Activated CD4-positive, alpha-beta T cell treated with anti-CD3 and anti-CD28 coated beads, Interleukin-2, amount 10 ng/mL, durations not matched to agents 24 days and 14 days (primary cell): ENCODE data around the gene SLC35C1. TPM values are rescaled to one million over a fixed set of nuclear protein-coding genes. Genes with fewer than 3 reads are reported as not detected.
A peak's percentile ranks its signal among the peaks of the same experiment; 100 is the strongest.
"Not testable (repeated sequence)": the region's sequence is repeated elsewhere in the genome, so short reads cannot be mapped to it uniquely, and the experiment has no call there.

Experiments
- DNase-seq: peaks from one replicate; pipeline ENCODE4 v3.0.0; 2022
- H3K27ac Mint-ChIP-seq: one replicate; pipeline ENCODE4 v1.8.0; 2022; ENCODE audit warnings: mild to moderate bottlenecking, mixed read lengths
- H3K27me3 Mint-ChIP-seq: one replicate; pipeline ENCODE4 v1.8.0; 2022; ENCODE audit warnings: mixed read lengths
- H3K36me3 Mint-ChIP-seq: one replicate; pipeline ENCODE4 v1.8.0; 2022; ENCODE audit warnings: low read depth, mild to moderate bottlenecking, mixed read lengths
- H3K4me1 Mint-ChIP-seq: one replicate; pipeline ENCODE4 v1.8.0; 2021; ENCODE audit warnings: mixed read lengths
- H3K4me3 Mint-ChIP-seq: one replicate; pipeline ENCODE4 v1.8.0; 2022; ENCODE audit warnings: mild to moderate bottlenecking, moderate library complexity, mixed read lengths
- H3K9me3 Mint-ChIP-seq: one replicate; pipeline ENCODE4 v1.8.0; 2021; ENCODE audit warnings: mixed read lengths
- intact Hi-C: fragments of 100-400 bp; cut with micrococcal nuclease; formaldehyde crosslinking; loops from one replicate; pipeline ENCODE4 v1.15.1; 2023
- total RNA-seq: library from RNA; stranded (reverse); gene quantifications from 2 replicates; pipeline ENCODE4 v1.2.3, GENCODE V29; 2022

The SLC35C1 gene
- total RNA-seq, 1 donor from 2014 or later: 15.3 TPM

GRCh38 chr11:45810431-45811108 is 5.6 kb downstream of the SLC35C1 start:
- no peak overlapping the region for H3K4me3 Mint-ChIP-seq
- H3K36me3 Mint-ChIP-seq: peaks cover 25% of the 10 kb centered on the region
- no peaks in the 10 kb centered on the region for H3K9me3 Mint-ChIP-seq
- DNase-seq: no peak
- H3K4me1 Mint-ChIP-seq: peaks cover 28% of the 10 kb centered on the region
- intact Hi-C loops: no loop called here
- H3K27ac Mint-ChIP-seq: no peak overlapping the region
- H3K27me3 Mint-ChIP-seq: no peaks in the 10 kb centered on the region

DNA sequence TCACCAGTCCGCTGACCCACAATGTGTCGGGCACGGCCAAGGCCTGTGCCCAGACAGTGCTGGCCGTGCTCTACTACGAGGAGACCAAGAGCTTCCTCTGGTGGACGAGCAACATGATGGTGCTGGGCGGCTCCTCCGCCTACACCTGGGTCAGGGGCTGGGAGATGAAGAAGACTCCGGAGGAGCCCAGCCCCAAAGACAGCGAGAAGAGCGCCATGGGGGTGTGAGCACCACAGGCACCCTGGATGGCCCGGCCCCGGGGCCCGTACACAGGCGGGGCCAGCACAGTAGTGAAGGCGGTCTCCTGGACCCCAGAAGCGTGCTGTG is 6.1 kb downstream of the SLC35C1 start:
- Mint-ChIP-seq H3K4me1 (peaks cover 25% of the 10 kb centered on the region), H3K27me3 (no peaks in the 10 kb centered on the region), H3K9me3 (no peaks in the 10 kb centered on the region), H3K36me3 (peaks cover 25% of the 10 kb centered on the region), H3K4me3 (no peak overlapping the region), H3K27ac (no peak overlapping the region)
- no peak for DNase-seq
- intact Hi-C loops: no loop called here

DNA sequence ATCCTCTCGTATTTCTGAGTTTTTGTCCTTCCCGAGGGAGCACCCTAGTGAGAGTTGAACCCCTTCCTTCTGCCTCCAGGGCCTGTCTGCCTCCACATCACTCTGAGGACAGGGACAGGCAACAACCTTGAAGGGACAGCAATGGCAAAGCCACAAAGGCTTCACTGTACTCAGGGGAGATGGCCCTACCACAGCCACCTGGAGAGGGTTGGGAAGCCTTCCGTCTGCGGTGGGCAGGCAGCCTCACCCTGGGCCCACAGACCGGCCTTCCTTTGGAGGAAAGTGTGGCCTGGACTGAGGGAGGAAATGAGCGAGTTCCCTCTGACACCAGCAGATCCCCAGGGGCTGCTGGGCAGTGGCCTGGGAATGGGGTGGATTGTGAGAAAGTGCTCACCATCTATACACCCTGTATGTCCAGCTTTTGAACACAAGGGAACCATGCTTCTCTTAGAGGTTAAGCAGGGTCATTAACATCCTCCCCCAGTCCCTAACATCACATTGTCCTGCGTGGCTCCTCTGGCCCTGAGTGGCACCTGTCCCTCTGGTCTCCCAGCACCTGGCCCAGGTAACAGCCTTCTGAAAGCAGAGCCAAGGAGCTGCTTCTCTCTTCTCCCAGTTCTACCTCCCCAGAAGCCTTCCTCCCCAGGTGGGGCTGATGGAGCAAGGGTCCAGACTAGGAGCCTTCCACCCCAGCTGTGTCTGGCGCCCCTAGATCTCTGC is 6.8 kb downstream of the SLC35C1 start:
- H3K27me3 Mint-ChIP-seq: no peaks in the 10 kb centered on the region

DNA sequence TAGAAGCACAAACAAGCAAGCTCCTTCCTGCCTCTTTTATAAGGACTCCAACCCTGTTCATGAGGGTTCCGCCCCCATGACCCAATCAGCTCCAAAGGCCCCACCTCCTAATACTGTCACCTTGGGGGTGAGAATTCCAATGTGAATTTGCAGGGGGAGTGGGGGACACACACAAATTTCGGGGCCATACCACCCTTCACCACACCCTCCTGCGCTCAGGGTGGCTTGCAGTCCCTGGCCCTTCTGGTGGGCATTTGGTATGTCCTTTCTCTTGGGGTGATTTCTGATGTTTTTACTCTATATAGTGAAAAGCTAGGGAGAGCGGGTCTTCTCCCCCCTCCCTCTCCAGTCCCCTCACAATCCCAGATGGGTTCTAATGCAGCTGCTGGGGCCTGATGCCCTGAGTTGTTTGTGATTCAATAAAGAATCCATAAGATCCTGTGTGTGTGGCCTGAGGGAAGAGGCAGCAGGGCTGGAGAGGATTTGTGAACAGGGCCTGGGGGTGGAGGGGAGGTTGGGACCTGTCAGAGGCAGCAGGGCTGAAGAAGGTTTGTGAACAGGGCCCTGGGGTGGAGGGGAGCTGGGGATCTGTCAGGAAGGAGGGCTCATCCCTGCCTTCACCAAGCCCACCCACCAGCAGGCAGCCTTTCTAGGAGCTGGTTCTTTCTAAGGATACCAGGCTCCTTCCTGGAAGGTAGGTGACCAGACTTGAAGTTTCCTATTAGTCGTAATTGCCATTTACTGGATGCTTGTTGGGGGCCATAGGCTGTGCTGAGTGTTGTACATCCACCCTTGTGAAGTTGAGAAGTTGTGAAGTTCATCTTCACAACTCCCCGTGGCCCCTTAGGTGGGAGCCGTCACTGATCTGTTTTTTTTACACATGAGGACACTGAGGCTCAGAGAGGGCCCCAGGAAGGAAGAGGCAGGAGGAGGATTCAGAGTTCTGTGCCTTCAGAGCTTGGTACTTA is 7.9 kb downstream of the SLC35C1 start:
- H3K27me3 Mint-ChIP-seq: no peaks in the 10 kb centered on the region
- H3K4me1 Mint-ChIP-seq: peaks cover 13% of the 10 kb centered on the region
- H3K36me3 Mint-ChIP-seq: peaks cover 22% of the 10 kb centered on the region
- H3K9me3 Mint-ChIP-seq: no peaks in the 10 kb centered on the region
- H3K27ac Mint-ChIP-seq: peak overlapping the region; percentile 60
- intact Hi-C loops: no loop called here
- H3K4me3 Mint-ChIP-seq: no peak overlapping the region
- no peak for DNase-seq

More for the DNA sequence above, 6.8 kb downstream of the SLC35C1 start:
- DNase-seq: no peak
- no peak overlapping the region for H3K27ac Mint-ChIP-seq
- peaks cover 25% of the 10 kb centered on the region for H3K36me3 Mint-ChIP-seq
- intact Hi-C loops: no loop called here
- peaks cover 20% of the 10 kb centered on the region for H3K4me1 Mint-ChIP-seq
- H3K4me3 Mint-ChIP-seq: no peak overlapping the region
- no peaks in the 10 kb centered on the region for H3K9me3 Mint-ChIP-seq

DNA sequence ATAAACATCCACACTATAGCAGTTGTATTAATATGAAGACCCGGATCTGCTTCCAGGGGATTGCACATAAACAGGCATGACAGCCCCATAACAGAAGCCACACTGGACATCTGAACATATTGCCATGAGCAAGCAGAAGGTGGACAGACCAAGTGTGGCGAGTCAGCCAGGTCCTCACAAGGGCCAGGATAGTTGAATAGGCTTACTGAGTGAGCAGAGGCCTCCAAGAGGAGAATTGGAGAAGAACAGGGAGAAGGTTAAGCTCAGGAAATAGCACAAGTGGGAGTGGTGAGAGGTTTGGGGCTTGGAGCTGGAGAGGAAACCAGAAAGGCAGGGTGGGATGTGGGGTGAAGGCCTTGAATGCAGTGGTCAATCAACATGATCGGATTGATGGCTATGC is 10.8 kb downstream of the SLC35C1 start:
- intact Hi-C loops: no loop called here
- DNase-seq: no peak
- no peaks in the 10 kb centered on the region for H3K9me3 Mint-ChIP-seq
- no peaks in the 10 kb centered on the region for H3K27me3 Mint-ChIP-seq
- peaks cover 6% of the 10 kb centered on the region for H3K36me3 Mint-ChIP-seq
- H3K4me3 Mint-ChIP-seq: no peak overlapping the region
- H3K4me1 Mint-ChIP-seq: no peaks in the 10 kb centered on the region
- H3K27ac Mint-ChIP-seq: no peak overlapping the region

DNA sequence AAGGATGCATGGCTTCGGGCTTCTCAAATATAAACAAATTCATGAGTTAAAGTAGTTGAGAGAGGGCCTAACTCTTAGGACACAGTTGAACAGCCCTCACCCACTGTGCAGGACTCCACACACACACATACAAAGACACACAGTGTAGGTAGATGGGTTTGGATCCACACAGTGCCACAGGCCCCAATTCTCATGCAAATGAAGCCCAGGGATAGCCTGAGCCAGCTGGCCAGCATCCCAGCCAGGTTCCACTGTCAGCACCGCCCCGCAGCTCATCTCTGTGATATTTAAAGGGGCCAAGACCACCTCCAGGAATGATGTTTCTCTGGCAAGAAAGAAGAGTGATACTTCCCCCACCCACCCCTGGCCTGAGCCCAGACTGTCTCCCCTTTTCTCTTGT is 11.7 kb downstream of the SLC35C1 start:
- Mint-ChIP-seq H3K4me3 (no peak overlapping the region), H3K9me3 (no peaks in the 10 kb centered on the region), H3K4me1 (no peaks in the 10 kb centered on the region), H3K36me3 (peaks cover 3% of the 10 kb centered on the region), H3K27me3 (no peaks in the 10 kb centered on the region), H3K27ac (no peak overlapping the region)
- no peak for DNase-seq
- intact Hi-C loops: no loop called here

DNA sequence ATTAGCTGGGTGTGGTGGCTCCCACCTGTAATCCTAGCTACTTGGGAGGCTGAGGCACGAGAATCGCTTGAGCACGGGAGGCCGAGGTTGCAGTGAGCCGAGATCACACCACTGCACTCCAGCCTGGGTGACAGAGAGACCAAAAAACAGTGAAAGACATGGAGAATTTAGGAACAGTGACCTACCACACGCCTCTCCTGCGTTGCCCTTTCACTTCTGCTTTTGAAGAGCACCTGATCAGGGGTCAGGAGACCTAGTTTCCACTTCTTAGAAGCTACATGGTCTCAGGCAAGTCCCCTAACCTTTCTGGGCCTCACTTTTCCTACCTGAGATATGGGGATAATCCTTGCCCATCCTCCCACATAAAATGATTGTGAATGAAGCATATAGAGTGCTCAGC is 12.2 kb downstream of the SLC35C1 start:
- DNase-seq: no peak
- H3K4me1 Mint-ChIP-seq: no peaks in the 10 kb centered on the region
- peaks cover 3% of the 10 kb centered on the region for H3K36me3 Mint-ChIP-seq
- no peak overlapping the region for H3K27ac Mint-ChIP-seq
- intact Hi-C loops: no loop called here
- no peaks in the 10 kb centered on the region for H3K9me3 Mint-ChIP-seq
- H3K27me3 Mint-ChIP-seq: no peaks in the 10 kb centered on the region
- no peak overlapping the region for H3K4me3 Mint-ChIP-seq

- no peak overlapping the region for H3K27ac Mint-ChIP-seq
- no peaks in the 10 kb centered on the region for H3K4me1 Mint-ChIP-seq
- DNase-seq: no peak
- H3K36me3 Mint-ChIP-seq: no peaks in the 10 kb centered on the region
- H3K27me3 Mint-ChIP-seq: no peaks in the 10 kb centered on the region
- H3K4me3 Mint-ChIP-seq: no peak overlapping the region
- intact Hi-C loops: no loop called here
- H3K9me3 Mint-ChIP-seq: no peaks in the 10 kb centered on the region
Measured at GRCh38 chr11:45818961-45819605, 14.1 kb downstream of the SLC35C1 start.

DNA sequence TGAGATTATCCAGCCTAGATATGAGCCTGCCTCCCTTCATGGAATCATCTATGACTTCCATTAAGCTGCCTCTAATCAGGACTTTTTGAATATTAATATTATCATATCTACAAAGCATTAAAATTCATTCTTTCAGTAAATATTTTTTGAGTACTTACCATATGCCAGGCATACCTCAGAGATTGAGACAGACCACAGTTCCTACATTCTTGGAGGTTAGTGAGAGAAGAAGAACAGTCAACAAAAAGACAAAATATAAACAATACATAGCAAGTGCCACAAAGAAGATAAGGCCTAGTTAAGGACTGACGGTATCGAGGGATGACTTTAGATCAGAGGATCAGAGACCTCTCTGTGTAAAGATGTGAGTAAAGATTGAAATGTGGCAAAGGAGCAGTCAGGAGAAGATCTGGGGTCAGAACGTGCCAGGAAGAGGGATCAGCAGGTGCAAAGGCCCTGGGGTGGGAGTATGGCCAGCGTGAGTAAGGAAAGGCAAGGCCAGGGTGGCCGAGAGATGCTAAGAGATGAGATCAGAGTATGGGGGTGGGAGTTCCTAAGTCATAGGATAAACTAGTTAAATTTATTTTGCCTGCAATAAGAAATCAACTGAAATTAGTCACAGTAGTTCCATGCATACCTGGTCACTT is 15.4 kb downstream of the SLC35C1 start:
- Mint-ChIP-seq H3K9me3 (no peaks in the 10 kb centered on the region), H3K27me3 (peaks cover 4% of the 10 kb centered on the region), H3K4me1 (no peaks in the 10 kb centered on the region), H3K36me3 (no peaks in the 10 kb centered on the region), H3K4me3 (no peak overlapping the region), H3K27ac (no peak overlapping the region)
- intact Hi-C loops: no loop called here
- no peak for DNase-seq

DNA sequence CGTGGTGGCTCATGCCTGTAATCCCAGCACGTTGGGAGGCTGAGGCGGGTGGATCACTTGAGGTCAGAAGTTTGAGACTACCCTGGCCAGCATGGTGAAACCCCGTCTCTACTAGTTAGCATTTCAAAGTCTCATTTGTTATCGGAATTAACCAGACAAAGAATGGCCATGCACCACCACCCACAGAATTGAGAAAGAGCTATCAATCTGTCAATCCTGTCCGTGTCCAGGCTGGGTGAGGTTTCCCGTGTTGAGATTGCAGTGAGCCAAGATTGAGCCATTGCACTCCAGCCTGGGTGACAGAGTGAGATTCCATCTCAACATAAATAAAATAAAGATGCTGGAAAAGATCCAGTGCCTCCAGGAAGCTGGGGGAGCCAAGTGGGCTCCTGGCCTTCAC is 21.5 kb downstream of the SLC35C1 start:
- H3K4me1 Mint-ChIP-seq, H3K27ac Mint-ChIP-seq, intact Hi-C loops, DNase-seq, H3K4me3 Mint-ChIP-seq, H3K36me3 Mint-ChIP-seq, H3K9me3 Mint-ChIP-seq: not testable (repeated sequence)
- H3K27me3 Mint-ChIP-seq: peaks cover 22% of the 10 kb centered on the region

GRCh38 chr11:45827123-45827522 is 22.2 kb downstream of the SLC35C1 start:
- H3K36me3 Mint-ChIP-seq: no peaks in the 10 kb centered on the region
- H3K9me3 Mint-ChIP-seq: no peaks in the 10 kb centered on the region
- H3K4me3 Mint-ChIP-seq: no peak overlapping the region
- H3K27me3 Mint-ChIP-seq: peaks cover 22% of the 10 kb centered on the region
- DNase-seq: no peak
- peaks cover 4% of the 10 kb centered on the region for H3K4me1 Mint-ChIP-seq
- intact Hi-C loops: no loop called here
- no peak overlapping the region for H3K27ac Mint-ChIP-seq

DNA sequence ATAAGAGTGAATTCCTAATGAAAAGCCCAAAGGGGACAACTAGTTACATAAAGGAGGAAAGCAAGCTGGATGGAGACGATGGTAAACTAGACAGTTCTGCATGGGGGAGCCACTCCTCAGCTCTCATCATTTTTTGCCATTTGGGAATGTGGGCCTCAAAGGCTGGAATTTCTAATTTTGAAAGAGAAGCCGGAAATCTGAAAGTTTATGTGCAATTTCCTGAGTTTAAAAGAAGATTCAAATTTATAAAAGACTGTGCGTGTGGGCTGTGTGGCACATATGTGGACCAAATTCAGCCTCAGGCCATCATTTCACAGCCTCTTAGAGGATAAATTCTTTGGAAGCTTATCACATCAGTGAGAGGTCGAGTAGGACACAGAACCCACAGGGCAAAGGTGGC is 24.0 kb downstream of the SLC35C1 start:
- no peaks in the 10 kb centered on the region for H3K9me3 Mint-ChIP-seq
- DNase-seq: no peak
- no peak overlapping the region for H3K4me3 Mint-ChIP-seq
- H3K27me3 Mint-ChIP-seq: peaks cover 22% of the 10 kb centered on the region
- intact Hi-C loops: no loop called here
- no peak overlapping the region for H3K27ac Mint-ChIP-seq
- H3K4me1 Mint-ChIP-seq: peaks cover 13% of the 10 kb centered on the region
- H3K36me3 Mint-ChIP-seq: no peaks in the 10 kb centered on the region

DNA sequence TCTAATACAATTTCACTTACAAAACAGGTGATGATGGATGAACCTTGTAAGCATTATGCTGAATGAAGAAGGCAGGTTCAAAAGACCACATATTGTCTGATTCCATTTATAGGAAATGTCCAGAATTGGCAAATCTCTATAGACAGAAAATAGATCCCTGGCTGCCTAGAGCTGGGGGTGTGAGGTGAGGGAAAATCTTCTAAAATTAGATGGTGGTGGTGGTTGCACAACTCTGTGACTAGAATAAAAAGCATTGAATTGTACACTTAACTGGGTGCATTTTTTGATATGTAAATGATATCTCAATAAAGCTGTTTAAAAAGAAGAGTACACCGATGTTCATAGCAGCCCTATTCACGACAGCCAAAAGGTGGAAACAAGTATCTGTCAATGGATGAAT is 25.6 kb downstream of the SLC35C1 start:
- DNase-seq: no peak
- no peak overlapping the region for H3K4me3 Mint-ChIP-seq
- peaks cover 17% of the 10 kb centered on the region for H3K27me3 Mint-ChIP-seq
- no peaks in the 10 kb centered on the region for H3K36me3 Mint-ChIP-seq
- intact Hi-C loops: no loop called here
- H3K4me1 Mint-ChIP-seq: peaks cover 20% of the 10 kb centered on the region
- H3K9me3 Mint-ChIP-seq: no peaks in the 10 kb centered on the region
- no peak overlapping the region for H3K27ac Mint-ChIP-seq
